Upper lobe of left lung (tissue), 6 donors: ENCODE results near the gene TNFRSF12A. TPM values are rescaled to one million over a fixed set of nuclear protein-coding genes. Genes with fewer than 3 reads are reported as not detected.

Experiments
- ATAC-seq, 2 donors: fragments of 200-7000 bp; cut with Tn5 transposase; one replicate each; pipeline ENCODE4 v1.9.1; 2022; ENCODE audit warnings: mild to moderate bottlenecking in 2 of 2, moderate library complexity in 2 of 2; ENCODE audit not compliant: low FRiP score in 2 of 2
- DNase-seq, 2 donors: peaks; one replicate each; pipeline ENCODE4 v3.0.0-alpha.2; 2019 to 2020
- H3K27ac ChIP-seq, 4 donors: fragments of 200-600 bp; sonication (generic); one replicate each; pipeline ENCODE4 v1.5.1; 2016 to 2019
- H3K27me3 ChIP-seq, 4 donors: fragments of 200-600 bp; sonication (generic); one replicate each; pipeline ENCODE4 v1.5.1; 2017 to 2019
- H3K36me3 ChIP-seq, 4 donors: fragments of 200-600 bp; sonication (generic); one replicate each; pipeline ENCODE4 v1.5.1; 2016 to 2019
- H3K4me1 ChIP-seq, 4 donors: fragments of 200-600 bp; sonication (generic); one replicate each; pipeline ENCODE4 v1.5.1; 2018 to 2019
- H3K4me3 ChIP-seq, 4 donors: fragments of 200-600 bp; sonication (generic); one replicate each; pipeline ENCODE4 v1.5.1; 2017 to 2019; ENCODE audit warnings: mild to moderate bottlenecking in 2 of 4, moderate library complexity in 1 of 4
- H3K9me3 ChIP-seq, 4 donors: fragments of 200-600 bp; sonication (generic); one replicate each; pipeline ENCODE4 v1.5.1; 2018 to 2019
- EP300 ChIP-seq, 4 donors: sonication (generic); formaldehyde crosslinking; IDR thresholded peaks; one replicate each; pipeline ENCODE4 v1.5.1; 2017; ENCODE audit warnings: antibody characterized with exemption in 4 of 4, control low read depth in 2 of 4
- POLR2A ChIP-seq, 4 donors: fragments of 450-650 bp; IDR thresholded peaks; one replicate each; pipeline ENCODE4 v1.5.1; 2016 to 2017; ENCODE audit warnings: antibody characterized with exemption in 4 of 4, mild to moderate bottlenecking in 2 of 4
- POLR2AphosphoS5 ChIP-seq, 2 donors: sonication (generic); formaldehyde crosslinking; IDR thresholded peaks; one replicate each; pipeline ENCODE4 v1.5.1; 2017; ENCODE audit warnings: antibody characterized with exemption in 2 of 2
- WGBS, 2 donors: methylation state at CpG; one replicate each; pipeline ENCODE4 v1.1.5; 2017 to 2018; 5-methylcytosine and 5-hydroxymethylcytosine counted together
- total RNA-seq, 6 donors: library from RNA; depleted of rRNA in 4 of 6; stranded (reverse); fragments of >200 nt in 4 of 6; gene quantifications; one replicate each; pipeline versions ENCODE4 v1.1.0 to v1.2.1, GENCODE V29; 2016 to 2021
- TF ChIP-seq, protein P1 (sequence below), 6 experiments: fragments of 450-650 bp in 4 of 6; fragments of 200-600 bp in 2 of 6; sonication (generic) in 2 of 6; IDR thresholded peaks; one replicate each; pipeline ENCODE4 v1.5.1; 2016 to 2019; ENCODE audit warnings: antibody characterized with exemption in 6 of 6
- donor health status: DM: no; HTN: no; CAD: no; lungs with moderate emphysema.
- donor health status: DM: no; HTN: yes; CAD: no; lungs with severe emphysema.

TNFRSF12A gene
- total RNA-seq, 6 donors from 2014 or later: 37.7 to 431 (median 76.5) TPM

DNA sequence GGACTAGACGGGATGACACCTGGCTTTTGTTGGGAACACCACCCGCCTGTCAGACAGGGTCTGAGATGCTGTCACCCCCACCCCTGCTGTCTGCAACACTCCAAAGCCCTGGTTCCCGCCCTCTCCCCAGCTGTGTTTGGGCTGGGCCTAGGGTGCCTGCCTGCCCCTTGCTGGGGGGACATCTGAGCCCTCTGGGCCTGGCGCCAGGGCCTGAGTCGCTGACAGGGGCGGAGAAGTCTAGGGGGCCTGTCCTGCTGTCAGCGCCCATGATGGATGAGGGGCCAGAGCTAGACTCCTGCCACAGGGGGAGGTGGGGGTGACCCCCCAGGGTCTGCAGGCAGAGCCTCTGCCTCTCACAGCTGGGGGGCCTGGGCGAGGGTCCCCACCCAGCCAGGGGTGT lies 32.3 kb upstream of the TNFRSF12A start:
- Histone ChIP-seq H3K27me3 (no peaks in the 10 kb centered on the region), H3K4me3 (no peak overlapping the region), H3K27ac (no peak overlapping the region), H3K4me1 (peaks cover 4 to 19% (median 12%) of the 10 kb centered on the region in 4 donors), H3K36me3 (no peaks in the 10 kb centered on the region), H3K9me3 (no peaks in the 10 kb centered on the region)
- ATAC-seq: no peak
- TF ChIP-seq, protein P1, sequence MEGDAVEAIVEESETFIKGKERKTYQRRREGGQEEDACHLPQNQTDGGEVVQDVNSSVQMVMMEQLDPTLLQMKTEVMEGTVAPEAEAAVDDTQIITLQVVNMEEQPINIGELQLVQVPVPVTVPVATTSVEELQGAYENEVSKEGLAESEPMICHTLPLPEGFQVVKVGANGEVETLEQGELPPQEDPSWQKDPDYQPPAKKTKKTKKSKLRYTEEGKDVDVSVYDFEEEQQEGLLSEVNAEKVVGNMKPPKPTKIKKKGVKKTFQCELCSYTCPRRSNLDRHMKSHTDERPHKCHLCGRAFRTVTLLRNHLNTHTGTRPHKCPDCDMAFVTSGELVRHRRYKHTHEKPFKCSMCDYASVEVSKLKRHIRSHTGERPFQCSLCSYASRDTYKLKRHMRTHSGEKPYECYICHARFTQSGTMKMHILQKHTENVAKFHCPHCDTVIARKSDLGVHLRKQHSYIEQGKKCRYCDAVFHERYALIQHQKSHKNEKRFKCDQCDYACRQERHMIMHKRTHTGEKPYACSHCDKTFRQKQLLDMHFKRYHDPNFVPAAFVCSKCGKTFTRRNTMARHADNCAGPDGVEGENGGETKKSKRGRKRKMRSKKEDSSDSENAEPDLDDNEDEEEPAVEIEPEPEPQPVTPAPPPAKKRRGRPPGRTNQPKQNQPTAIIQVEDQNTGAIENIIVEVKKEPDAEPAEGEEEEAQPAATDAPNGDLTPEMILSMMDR (IDR thresholded peaks at IDR 0.05): no peak
- TF ChIP-seq EP300 (IDR thresholded peaks at IDR 0.05): no peak
- no peak for TF ChIP-seq POLR2AphosphoS5 (IDR thresholded peaks at IDR 0.05)
- TF ChIP-seq POLR2A (IDR thresholded peaks at IDR 0.05): no peak
- WGBS, 2 donors: 42 to 59% methylated on average over 4 to 7 of the region's 8 CpGs
- DNase-seq: peak in 1 of 2 donors; percentile 69

DNA sequence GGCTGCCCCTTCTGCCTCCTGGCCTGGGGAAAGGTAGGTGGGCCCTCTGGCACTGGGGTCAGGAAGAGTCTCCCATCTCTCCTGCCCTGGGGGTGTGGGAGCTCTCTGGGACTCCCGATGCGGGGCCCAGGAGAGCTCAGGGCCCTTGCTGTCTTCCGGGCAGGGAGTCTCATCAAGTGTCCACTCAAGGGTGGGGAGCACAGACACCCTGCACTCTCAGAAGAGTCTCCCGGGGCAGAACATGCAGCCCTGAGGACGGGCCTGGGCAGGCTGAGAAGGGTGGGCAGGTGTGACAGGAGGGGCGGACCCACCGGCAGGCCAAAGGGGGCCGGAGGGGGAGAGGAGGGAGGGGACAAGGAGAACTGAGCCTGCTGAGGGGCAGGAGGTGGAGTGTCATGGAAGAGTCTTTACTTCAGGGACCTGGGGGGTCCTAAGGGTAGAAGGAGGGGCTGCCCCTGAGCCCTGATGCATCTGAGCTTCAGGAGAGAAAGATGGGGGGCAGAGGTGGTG lies 31.5 kb upstream of the TNFRSF12A start:
- no peak for TF ChIP-seq EP300 (IDR thresholded peaks at IDR 0.05)
- TF ChIP-seq POLR2AphosphoS5 (IDR thresholded peaks at IDR 0.05): no peak
- H3K4me1 ChIP-seq: peaks cover 4 to 13% (median 9%) of the 10 kb centered on the region in 4 donors
- ATAC-seq: no peak
- H3K9me3 ChIP-seq: no peaks in the 10 kb centered on the region
- H3K36me3 ChIP-seq: no peaks in the 10 kb centered on the region
- no peak overlapping the region for H3K27ac ChIP-seq
- no peak overlapping the region for H3K4me3 ChIP-seq
- peak in 1 of 2 donors; percentile 55 for DNase-seq
- H3K27me3 ChIP-seq: no peaks in the 10 kb centered on the region
- 57 to 75% methylated on average over 7 to 8 of the region's 8 CpGs for WGBS, 2 donors

DNA sequence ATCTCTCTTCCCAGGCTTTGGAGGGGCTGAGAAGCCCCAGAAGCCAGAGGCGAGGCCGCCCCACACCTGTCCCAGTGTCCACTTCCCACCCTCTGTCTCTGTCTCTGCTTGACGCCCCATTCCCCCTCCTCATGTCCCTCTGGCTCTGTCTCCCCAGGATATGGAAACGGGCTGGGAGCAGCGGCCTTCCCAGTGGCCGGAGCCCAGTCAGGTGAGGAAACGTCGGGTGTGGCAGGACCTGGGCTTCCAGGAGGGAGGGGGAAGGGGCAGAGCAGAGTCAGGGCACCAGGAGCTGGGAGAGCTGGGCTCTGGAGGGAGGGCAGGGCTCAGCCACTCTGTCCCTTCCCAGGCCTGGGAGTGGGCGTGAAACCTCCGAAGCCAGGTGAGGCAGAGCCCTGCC lies 29.3 kb upstream of the TNFRSF12A start:
- 60 to 64% methylated on average over 7 to 8 of the region's 10 CpGs for WGBS, 2 donors

DNA sequence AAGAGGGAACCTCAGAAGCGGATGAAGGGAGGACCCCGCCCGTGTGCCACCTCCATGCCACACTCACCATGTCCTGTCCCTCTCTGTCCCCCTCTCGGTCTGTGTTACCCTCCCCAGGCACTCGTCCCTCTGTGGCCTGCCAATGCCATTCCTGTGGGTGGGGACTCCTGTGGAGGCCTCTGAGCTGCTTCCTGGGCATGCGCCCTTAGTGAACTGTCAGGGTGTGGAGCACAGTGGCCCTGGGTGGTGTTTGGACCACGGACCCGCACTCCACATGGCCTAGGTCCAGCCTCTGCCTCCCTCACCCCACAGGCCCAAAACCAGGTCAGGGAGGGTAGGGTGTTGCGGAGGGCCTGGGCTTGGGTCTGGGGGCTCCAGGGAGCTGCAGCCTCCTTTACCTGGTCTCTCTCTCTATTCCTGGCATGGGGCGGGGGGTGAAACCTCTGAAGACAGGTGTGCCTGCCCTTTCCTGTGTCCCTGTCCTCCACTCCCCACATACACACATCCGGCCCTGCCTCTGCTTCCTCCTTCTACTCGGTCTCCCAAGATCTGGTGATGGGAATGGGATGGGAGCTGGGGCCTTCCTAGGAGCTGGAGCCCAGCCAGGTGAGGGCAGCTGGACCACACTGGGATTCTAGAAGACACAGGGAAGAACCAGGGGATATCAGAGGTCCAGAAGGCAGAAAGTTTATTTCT lies 28.5 kb upstream of the TNFRSF12A start:
- Histone ChIP-seq H3K4me3 (no peak overlapping the region), H3K9me3 (no peaks in the 10 kb centered on the region), H3K4me1 (peaks cover 0 to 7% (median 0%) of the 10 kb centered on the region in 4 donors), H3K36me3 (no peaks in the 10 kb centered on the region), H3K27me3 (no peaks in the 10 kb centered on the region), H3K27ac (no peak overlapping the region)
- 85 to 90% methylated on average over 9 to 12 of the region's 12 CpGs for WGBS, 2 donors
- ATAC-seq (no peak), DNase-seq (no peak)
- no peak for TF ChIP-seq POLR2A (IDR thresholded peaks at IDR 0.05)
- TF ChIP-seq, protein P1 (IDR thresholded peaks at IDR 0.05): no peak
- TF ChIP-seq EP300 (IDR thresholded peaks at IDR 0.05): no peak
- no peak for TF ChIP-seq POLR2AphosphoS5 (IDR thresholded peaks at IDR 0.05)

More for the DNA sequence above, 29.3 kb upstream of the TNFRSF12A start:
- H3K9me3 ChIP-seq: no peaks in the 10 kb centered on the region
- no peak overlapping the region for H3K4me3 ChIP-seq
- DNase-seq (peak; percentile 37 to 61), ATAC-seq (no peak)
- H3K27ac ChIP-seq: no peak overlapping the region
- no peak for TF ChIP-seq POLR2A (IDR thresholded peaks at IDR 0.05)
- TF ChIP-seq EP300 (IDR thresholded peaks at IDR 0.05): no peak
- no peak for TF ChIP-seq POLR2AphosphoS5 (IDR thresholded peaks at IDR 0.05)
- TF ChIP-seq, protein P1 (IDR thresholded peaks at IDR 0.05): no peak
- H3K36me3 ChIP-seq: no peaks in the 10 kb centered on the region
- peaks cover 0 to 7% (median 1%) of the 10 kb centered on the region in 4 donors for H3K4me1 ChIP-seq
- no peaks in the 10 kb centered on the region for H3K27me3 ChIP-seq

DNA sequence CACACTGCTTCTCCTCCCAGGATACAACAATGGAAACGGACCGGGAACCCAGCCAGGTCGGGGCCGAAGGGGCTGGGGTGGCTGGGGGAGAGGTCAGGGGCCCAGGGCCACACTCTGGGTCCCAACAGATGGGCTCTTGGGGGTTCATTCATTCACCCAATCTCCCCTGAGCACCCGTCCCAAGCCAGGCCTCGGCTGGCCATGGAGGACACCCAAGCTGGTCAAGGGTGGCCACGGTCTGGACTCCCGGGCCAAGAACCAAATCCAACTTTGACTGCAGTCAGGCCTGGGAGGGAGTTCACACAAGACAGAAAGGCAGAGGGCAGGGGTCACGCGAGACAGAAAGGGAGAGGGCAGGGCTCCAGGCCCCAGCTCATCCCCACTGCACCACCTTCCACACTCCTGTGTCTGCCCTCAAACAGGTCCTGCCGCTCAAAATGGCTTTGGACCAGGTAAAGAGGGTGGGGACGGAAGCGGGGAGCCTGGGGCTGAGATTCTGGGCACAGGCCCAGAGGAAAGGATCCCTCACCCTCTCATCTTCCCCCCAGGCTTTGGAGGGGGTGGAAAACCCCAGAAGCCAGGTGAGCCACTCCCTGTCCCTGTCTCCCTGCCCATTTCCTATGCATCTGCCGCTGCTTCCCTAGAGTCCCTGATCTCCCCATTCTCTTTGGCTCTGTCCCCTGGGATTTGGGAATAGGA lies 27.6 kb upstream of the TNFRSF12A start:
- no peak for TF ChIP-seq POLR2AphosphoS5 (IDR thresholded peaks at IDR 0.05)
- no peak for TF ChIP-seq POLR2A (IDR thresholded peaks at IDR 0.05)
- TF ChIP-seq, protein P1 (IDR thresholded peaks at IDR 0.05): no peak
- TF ChIP-seq EP300 (IDR thresholded peaks at IDR 0.05): no peak
- ATAC-seq (no peak), DNase-seq (peak in 1 of 2 donors; percentile 48)
- Histone ChIP-seq H3K4me3 (no peak overlapping the region), H3K36me3 (no peaks in the 10 kb centered on the region), H3K27ac (no peak overlapping the region), H3K4me1 (peaks cover 0 to 7% (median 0%) of the 10 kb centered on the region in 4 donors), H3K27me3 (no peaks in the 10 kb centered on the region), H3K9me3 (no peaks in the 10 kb centered on the region)
- 78 to 83% methylated on average over 11 to 14 of the region's 14 CpGs for WGBS, 2 donors
